OCI-LY1 (cell line): Measurements from ENCODE around the gene POLDIP3.

Source experiments
- H2AFZ ChIP-seq: fragments of 200-600 bp; sonication (generic), shearing (Covaris generic); 2 replicates; pipeline ENCODE4 v1.6.0; 2014; ENCODE audit warnings: antibody characterized with exemption, mild to moderate bottlenecking, low read length
- H3F3A ChIP-seq: fragments of 200-600 bp; sonication (generic), shearing (Covaris generic); 2 replicates; pipeline ENCODE4 v1.6.0; 2014; ENCODE audit warnings: mild to moderate bottlenecking, antibody characterized with exemption, low read length, moderate library complexity; ENCODE audit not compliant: insufficient read depth
- H3K27ac ChIP-seq: fragments of 200-600 bp; sonication (generic); 2 replicates; pipeline ENCODE4 v1.5.1; 2014; ENCODE audit warnings: low read length, mixed run types, mild to moderate bottlenecking, low read depth; ENCODE audit not compliant: poor library complexity, severe bottlenecking
- H3K27me3 ChIP-seq: fragments of 200-600 bp; sonication (generic); 2 replicates; pipeline ENCODE4 v1.6.0; 2014; ENCODE audit warnings: antibody characterized with exemption, mild to moderate bottlenecking, low read length, moderate library complexity; ENCODE audit not compliant: insufficient read depth
- H3K36me3 ChIP-seq: fragments of 200-600 bp; sonication (generic); 2 replicates; pipeline ENCODE4 v1.6.1; 2014; ENCODE audit warnings: mild to moderate bottlenecking, antibody characterized with exemption, low read length, moderate library complexity, mixed read lengths; ENCODE audit not compliant: insufficient read depth
- H3K4me1 ChIP-seq: fragments of 200-600 bp; sonication (generic); 2 replicates; pipeline ENCODE4 v1.5.1; 2014; ENCODE audit warnings: mild to moderate bottlenecking, low read length, moderate library complexity; ENCODE audit not compliant: insufficient read depth, severe bottlenecking
- H3K4me2 ChIP-seq: fragments of 200-600 bp; sonication (generic), shearing (Covaris generic); 2 replicates; pipeline ENCODE4 v1.6.1; 2014; ENCODE audit warnings: low read length
- H3K4me3 ChIP-seq: fragments of 200-600 bp; sonication (generic); 2 replicates; pipeline ENCODE4 v1.5.1; 2014; ENCODE audit warnings: low read length, low read depth, mild to moderate bottlenecking, mixed read lengths; ENCODE audit not compliant: poor library complexity, severe bottlenecking
- H3K79me2 ChIP-seq: fragments of 200-600 bp; shearing (Covaris generic); 2 replicates; pipeline ENCODE4 v1.6.1; 2016; ENCODE audit warnings: mixed run types, low read length, mixed read lengths; ENCODE audit not compliant: insufficient read depth
- H3K9ac ChIP-seq: fragments of 200-600 bp; sonication (generic), shearing (Covaris generic); 2 replicates; pipeline ENCODE4 v1.6.1; 2014; ENCODE audit warnings: mild to moderate bottlenecking, low read length, mixed read lengths
- H3K9me2 ChIP-seq: fragments of 200-600 bp; sonication (generic), shearing (Covaris generic); 2 replicates; pipeline ENCODE4 v1.6.1; 2014; ENCODE audit warnings: low read depth, mild to moderate bottlenecking, low read length, mixed read lengths
- H3K9me3 ChIP-seq: fragments of 200-600 bp; shearing (Covaris generic); 2 replicates; pipeline ENCODE4 v1.6.1; 2014; ENCODE audit warnings: low read length, mixed read lengths
- H4K20me1 ChIP-seq: fragments of 200-600 bp; sonication (generic), shearing (Covaris generic); 2 replicates; pipeline ENCODE4 v1.6.0; 2016; ENCODE audit warnings: mild to moderate bottlenecking, low read length; ENCODE audit not compliant: insufficient read depth
- CTCF ChIP-seq: fragments of 200-600 bp; sonication (generic), shearing (Covaris generic); IDR thresholded peaks from 2 replicates; pipeline ENCODE4 v1.5.1; 2017; ENCODE audit warnings: mild to moderate bottlenecking, antibody characterized with exemption, low read length, moderate library complexity, mixed read lengths
- EZH2 ChIP-seq: fragments of 200-600 bp; sonication (generic), shearing (Covaris generic); IDR thresholded peaks from 2 replicates; pipeline ENCODE4 v1.8.0; 2017; ENCODE audit warnings: borderline replicate concordance, mixed run types, mild to moderate bottlenecking, antibody characterized with exemption, low read length, moderate library complexity, mixed read lengths

The POLDIP3 gene

GRCh38 chr22:42614312-42615091 lies at the start of gene POLDIP3:
Gene POLDIP3, minus strand, starts transcription at chr22:42614883. Its CDS starts 26 bp downstream, at chr22:42614857.
- Histone ChIP-seq H3K4me2 (peak within 1 kb of the TSS; percentile 80), H3K9ac (peak within 1 kb of the TSS; percentile 94), H3K9me3 (no peaks in the 10 kb centered on the region), H2AFZ (no peak within 1 kb of the TSS), H3K79me2 (peaks cover 45% of the 10 kb centered on the region), H3K36me3 (peaks cover 33% of the 10 kb centered on the region), H3K27me3 (no peaks in the 10 kb centered on the region), H3K27ac (peak within 1 kb of the TSS; percentile 82), H3F3A (peaks cover 4% of the 10 kb centered on the region; the same call in 1 of the 2 replicates), H4K20me1 (no peaks in the 10 kb centered on the region), H3K4me1 (peaks cover 34% of the 10 kb centered on the region), H3K9me2 (no peaks in the 10 kb centered on the region), H3K4me3 (peak within 1 kb of the TSS; percentile 85)
- TF ChIP-seq CTCF = no peak; the same call in none of the 2 replicates
- TF ChIP-seq EZH2 = no peak

- peak overlapping the region; percentile 57 for H3K9ac ChIP-seq
- H3K36me3 ChIP-seq = no peaks in the 10 kb centered on the region
- H3K4me2 ChIP-seq = peak overlapping the region; percentile 89
- H3K27ac ChIP-seq = no peak overlapping the region
- H4K20me1 ChIP-seq = no peaks in the 10 kb centered on the region
- H3K4me3 ChIP-seq = peak overlapping the region; percentile 60
- H2AFZ ChIP-seq = no peak overlapping the region
- no peaks in the 10 kb centered on the region for H3K9me2 ChIP-seq
- peak; percentile 79 for TF ChIP-seq CTCF
- no peak for TF ChIP-seq EZH2
- H3K79me2 ChIP-seq = no peaks in the 10 kb centered on the region
- H3K9me3 ChIP-seq = no peaks in the 10 kb centered on the region
- H3K27me3 ChIP-seq = no peaks in the 10 kb centered on the region
- H3F3A ChIP-seq = no peaks in the 10 kb centered on the region; the same call in 1 of the 2 replicates
- peaks cover 35% of the 10 kb centered on the region for H3K4me1 ChIP-seq
Observed at GRCh38 chr22:42661985-42662831, 47.5 kb upstream of the POLDIP3 start.

GRCh38 chr22:42656578-42656977 lies 41.9 kb upstream of the POLDIP3 start:
- H3K9me2 ChIP-seq = no peaks in the 10 kb centered on the region
- H3K27ac ChIP-seq = peak overlapping the region; percentile 64
- no peaks in the 10 kb centered on the region for H4K20me1 ChIP-seq
- no peak overlapping the region for H3K9ac ChIP-seq
- TF ChIP-seq EZH2 (no peak), CTCF (no peak)
- H3K36me3 ChIP-seq = no peaks in the 10 kb centered on the region
- H3K79me2 ChIP-seq = no peaks in the 10 kb centered on the region
- peaks cover 27% of the 10 kb centered on the region for H3K4me1 ChIP-seq
- H2AFZ ChIP-seq = no peak overlapping the region
- H3F3A ChIP-seq = no peaks in the 10 kb centered on the region
- H3K4me2 ChIP-seq = no peak overlapping the region
- no peaks in the 10 kb centered on the region for H3K27me3 ChIP-seq
- H3K9me3 ChIP-seq = no peaks in the 10 kb centered on the region
- H3K4me3 ChIP-seq = no peak overlapping the region
